GM23338 (cell line): Measurements from ENCODE around the gene PACS1. TPM values are rescaled to one million over a fixed set of nuclear protein-coding genes. Genes with fewer than 3 reads are reported as not detected.

Source experiments
- ATAC-seq: fragments of 200-7000 bp; cut with Tn5 transposase; 3 replicates; pipeline ENCODE4 v1.9.1; 2020
- DNase-seq: peaks from one replicate; pipeline ENCODE4 v3.0.0-alpha.2; 2015; ENCODE audit warnings: low spot score
- H2AFZ ChIP-seq: fragments of 200-600 bp; sonication (generic); 2 replicates; pipeline ENCODE4 v1.8.0; 2016; ENCODE audit warnings: antibody characterized with exemption, mild to moderate bottlenecking, moderate library complexity
- H3F3A ChIP-seq: fragments of 200-600 bp; sonication (generic); replicated peaks from 2 replicates; pipeline ENCODE4 v1.8.0; 2017; ENCODE audit warnings: antibody characterized with exemption, mixed run types, low read depth
- H3K27ac ChIP-seq: fragments of 200-600 bp; sonication (generic); 2 replicates; pipeline ENCODE4 v1.6.1; 2016; ENCODE audit warnings: low read depth
- H3K27me3 ChIP-seq: fragments of 200-600 bp; sonication (generic); 2 replicates; pipeline ENCODE4 v1.8.0; 2016; ENCODE audit warnings: mild to moderate bottlenecking, mixed run types, moderate library complexity; ENCODE audit not compliant: insufficient read depth
- H3K36me3 ChIP-seq: fragments of 200-600 bp; sonication (generic); 2 replicates; pipeline ENCODE4 v1.8.0; 2016; ENCODE audit warnings: mild to moderate bottlenecking; ENCODE audit not compliant: insufficient read depth
- H3K4me1 ChIP-seq: fragments of 200-600 bp; sonication (generic); 2 replicates; pipeline ENCODE4 v1.8.0; 2016; ENCODE audit warnings: mild to moderate bottlenecking, moderate library complexity; ENCODE audit not compliant: insufficient read depth
- H3K4me2 ChIP-seq: fragments of 200-600 bp; sonication (generic); 2 replicates; pipeline ENCODE4 v1.7.1; 2017; ENCODE audit warnings: mixed run types
- H3K4me3 ChIP-seq: fragments of 200-600 bp; sonication (generic); 2 replicates; pipeline ENCODE4 v1.6.1; 2016; ENCODE audit warnings: mixed run types
- H3K79me2 ChIP-seq: fragments of 200-600 bp; sonication (generic); replicated peaks from 2 replicates; pipeline ENCODE4 v1.8.0; 2017; ENCODE audit warnings: mild to moderate bottlenecking; ENCODE audit not compliant: insufficient read depth
- H3K9me2 ChIP-seq: fragments of 200-600 bp; sonication (generic); 2 replicates; pipeline ENCODE4 v1.8.0; 2017; ENCODE audit not compliant: insufficient read depth
- H4K20me1 ChIP-seq: fragments of 200-600 bp; sonication (generic); replicated peaks from 2 replicates; pipeline ENCODE4 v1.8.0; 2017; ENCODE audit warnings: mild to moderate bottlenecking; ENCODE audit not compliant: insufficient read depth
- H3K27ac Mint-ChIP-seq: 2 replicates; pipeline ENCODE4 v1.8.0; 2020; ENCODE audit warnings: inconsistent platforms, mild to moderate bottlenecking, moderate library complexity, mixed read lengths
- H3K27me3 Mint-ChIP-seq: 3 replicates; pipeline ENCODE4 v1.8.0; 2022; ENCODE audit warnings: low read depth, mild to moderate bottlenecking, moderate library complexity, mixed read lengths, inconsistent platforms; ENCODE audit not compliant: insufficient read depth, poor library complexity
- H3K36me3 Mint-ChIP-seq: 3 replicates; pipeline ENCODE4 v1.8.0; 2021; ENCODE audit warnings: low read depth, mild to moderate bottlenecking, inconsistent platforms, moderate library complexity, mixed read lengths
- H3K4me1 Mint-ChIP-seq: 3 replicates; pipeline ENCODE4 v1.8.0; 2020; ENCODE audit warnings: mild to moderate bottlenecking, inconsistent platforms, mixed read lengths
- H3K4me3 Mint-ChIP-seq: 3 replicates; pipeline ENCODE4 v1.8.0; 2021; ENCODE audit warnings: moderate library complexity, mild to moderate bottlenecking, inconsistent platforms, mixed read lengths
- H3K9me3 Mint-ChIP-seq: 3 replicates; pipeline ENCODE4 v1.8.0; 2020; ENCODE audit warnings: moderate library complexity, mild to moderate bottlenecking, inconsistent platforms, mixed read lengths
- CREB1 ChIP-seq: fragments of 250-450 bp; sonication (Bioruptor Pico); IDR thresholded peaks from 2 replicates; pipeline ENCODE4 v1.5.0; 2020; ENCODE audit warnings: low read depth, mild to moderate bottlenecking, moderate library complexity
- CTCF ChIP-seq, 2 experiments: fragments of 200-600 bp in 1 of 2; sonication (generic) in 1 of 2; conservative IDR thresholded peaks; 2 replicates each; pipeline versions ENCODE4 v1.5.1 to v1.6.1; 2016 to 2017; ENCODE audit warnings: antibody characterized with exemption in 2 of 2, low read depth in 2 of 2, mild to moderate bottlenecking in 2 of 2, moderate library complexity in 1 of 2
- ETS1 ChIP-seq: IDR thresholded peaks from 2 replicates; pipeline ENCODE4 v1.6.1; 2016; ENCODE audit warnings: antibody characterized with exemption
- EZH2 ChIP-seq: fragments of 200-600 bp; sonication (generic); IDR thresholded peaks from one replicate; pipeline ENCODE4 v1.8.0; 2017; ENCODE audit warnings: antibody characterized with exemption, mild to moderate bottlenecking, low read depth; ENCODE audit not compliant: unreplicated experiment
- EZH2phosphoT487 ChIP-seq: fragments of 200-600 bp; sonication (generic); IDR thresholded peaks from one replicate; pipeline ENCODE4 v1.8.1; 2018; ENCODE audit warnings: antibody characterized with exemption; ENCODE audit not compliant: unreplicated experiment
- JUNB ChIP-seq: IDR thresholded peaks from one replicate; pipeline ENCODE4 v1.6.1; 2016; ENCODE audit warnings: antibody characterized with exemption; ENCODE audit not compliant: unreplicated experiment
- NANOG ChIP-seq: IDR thresholded peaks from 2 replicates; pipeline ENCODE4 v1.6.1; 2016; ENCODE audit warnings: antibody characterized with exemption, borderline replicate concordance
- POLR2AphosphoS5 ChIP-seq: IDR thresholded peaks from 2 replicates; pipeline ENCODE4 v1.6.1; 2016; ENCODE audit warnings: antibody characterized with exemption, low read depth
- REST ChIP-seq: IDR thresholded peaks from one replicate; pipeline ENCODE4 v1.6.1; 2018; ENCODE audit warnings: antibody characterized with exemption; ENCODE audit not compliant: unreplicated experiment
- STAT1 ChIP-seq: IDR thresholded peaks from one replicate; pipeline ENCODE4 v1.6.1; 2016; ENCODE audit warnings: antibody characterized with exemption; ENCODE audit not compliant: unreplicated experiment
- ZNF114 ChIP-seq: fragments of 250-450 bp; sonication (Bioruptor Pico); IDR thresholded peaks from 2 replicates; pipeline ENCODE4 v1.5.0; 2020; ENCODE audit warnings: mild to moderate bottlenecking, moderate library complexity
- ZNF331 ChIP-seq: fragments of 250-450 bp; sonication (Bioruptor Pico); IDR thresholded peaks from 2 replicates; pipeline ENCODE4 v1.5.0; 2020; ENCODE audit warnings: low read depth, mild to moderate bottlenecking, moderate library complexity
- ZNF462 ChIP-seq: fragments of 250-450 bp; sonication (Bioruptor Pico); IDR thresholded peaks from 2 replicates; pipeline ENCODE4 v1.5.0; 2020; ENCODE audit warnings: mild to moderate bottlenecking, moderate library complexity
- polyA plus RNA-seq: library from polyadenylated mRNA; unstranded; fragments of >200 nt; fragmentation: Nextera tagmentation; extraction: Ambion mirVana; gene quantifications from 2 replicates; pipeline ENCODE4 v1.2.1, GENCODE V29; 2016
- total RNA-seq: library from RNA; depleted of rRNA; stranded (reverse); fragments of >200 nt; shearing (Covaris generic); gene quantifications from 2 replicates; pipeline ENCODE4 v1.2.3, GENCODE V29; 2014

PACS1 gene
- total and polyA plus RNA-seq, 2 experiments from 2014 or later = 8.0 to 37.5 TPM

- no peaks in the 10 kb centered on the region for H3K9me2 ChIP-seq
- no peak overlapping the region for H3K4me2 ChIP-seq
- H3K4me3 ChIP-seq = no peak overlapping the region
- Mint-ChIP-seq H3K9me3 (no peaks in the 10 kb centered on the region), H3K4me1 (peaks cover 28% of the 10 kb centered on the region), H3K36me3 (peaks cover 4% of the 10 kb centered on the region; the same call in 1 of the 3 replicates), H3K4me3 (no peak overlapping the region), H3K27me3 (peaks cover 10% of the 10 kb centered on the region), H3K27ac (no peak overlapping the region)
- TF ChIP-seq NANOG (no peak), STAT1 (no peak), ZNF331 (CRISPR knock-in tag) (no peak), EZH2phosphoT487 (no peak), REST (no peak), CREB1 (no peak), CTCF (conservative IDR thresholded peaks at IDR 0.05; ENCODE audit: low read depth in 2 of 2) (no peak), EZH2 (no peak), ZNF114 (no peak), ETS1 (no peak), POLR2AphosphoS5 (no peak), ZNF462 (CRISPR knock-in tag) (no peak), JUNB (no peak)
- ATAC-seq (no peak), DNase-seq (no peak)
- H3K27me3 ChIP-seq = no peaks in the 10 kb centered on the region
- H3K36me3 ChIP-seq = no peaks in the 10 kb centered on the region
- 0 out of 2 replicates have a peak, but pooled peaks cover 6% of the 10 kb centered on the region for H3F3A ChIP-seq
- 0 out of 2 replicates have a peak, but pooled peaks cover 2% of the 10 kb centered on the region for H4K20me1 ChIP-seq
- no peak overlapping the region for H2AFZ ChIP-seq
- H3K4me1 ChIP-seq = peaks cover 9% of the 10 kb centered on the region; the same call in 1 of the 2 replicates
- H3K27ac ChIP-seq = no peak overlapping the region
- H3K79me2 ChIP-seq = no peaks in the 10 kb centered on the region
These were observed 157.6 kb downstream of the PACS1 start for GRCh38 chr11:66227700-66228099.
